Measurements from ENCODE around the gene LGALSL.

LGALSL gene

GRCh38 chr2:64453770-64454385, at the start of gene LGALSL:
Gene LGALSL (plus strand): TSS chr2:64454162. CDS start chr2:64454546, 384 bp downstream.
- peak; percentile 42 to 70 for DNase-seq

DNA sequence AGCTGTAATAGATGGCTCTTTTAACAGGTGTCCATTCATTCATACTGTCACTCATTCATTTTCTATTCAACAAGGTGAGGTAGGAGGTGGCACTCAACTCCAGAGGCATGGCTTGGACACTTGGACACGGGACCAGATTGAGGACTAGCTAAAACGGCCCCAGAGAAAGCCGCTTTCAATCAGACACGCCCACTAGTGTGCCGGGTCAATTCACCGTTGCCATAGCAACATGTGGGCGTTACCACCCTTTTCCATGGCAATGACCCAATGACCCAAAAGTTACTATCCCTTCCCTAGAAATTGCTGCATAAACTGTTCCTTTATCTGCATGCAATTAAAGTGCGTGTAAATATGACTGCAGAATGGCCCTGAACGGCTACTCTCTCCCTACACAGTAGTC, 49.2 kb upstream of the LGALSL start:
- DNase-seq = no peak

- no peak for DNase-seq
Measured at GRCh38 chr2:64405581-64406406, 48.2 kb upstream of the LGALSL start.

DNA sequence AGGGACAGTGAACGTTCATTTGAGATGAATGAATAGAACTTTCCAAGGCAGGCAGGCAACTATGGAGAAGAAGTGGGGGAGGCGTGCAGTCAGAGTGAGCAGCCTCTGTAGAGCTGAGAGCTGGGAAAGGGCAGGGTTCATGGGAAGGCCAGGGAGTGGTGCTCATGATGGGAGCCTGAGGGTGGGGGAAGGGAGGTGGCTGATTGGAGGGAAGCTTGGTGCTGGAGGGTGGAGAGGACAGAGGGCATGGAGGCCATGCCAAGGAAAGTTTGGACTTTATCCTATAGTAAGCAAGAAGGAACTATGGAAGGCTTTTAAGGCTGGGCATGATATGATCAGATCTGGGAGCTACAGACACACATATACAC, 47.6 kb upstream of the LGALSL start:
- DNase-seq = no peak

GRCh38 chr2:64408031-64408430, 45.9 kb upstream of the LGALSL start:
- DNase-seq = no peak

- DNase-seq = no peak
Measured at GRCh38 chr2:64410671-64411070, 43.3 kb upstream of the LGALSL start.

DNA sequence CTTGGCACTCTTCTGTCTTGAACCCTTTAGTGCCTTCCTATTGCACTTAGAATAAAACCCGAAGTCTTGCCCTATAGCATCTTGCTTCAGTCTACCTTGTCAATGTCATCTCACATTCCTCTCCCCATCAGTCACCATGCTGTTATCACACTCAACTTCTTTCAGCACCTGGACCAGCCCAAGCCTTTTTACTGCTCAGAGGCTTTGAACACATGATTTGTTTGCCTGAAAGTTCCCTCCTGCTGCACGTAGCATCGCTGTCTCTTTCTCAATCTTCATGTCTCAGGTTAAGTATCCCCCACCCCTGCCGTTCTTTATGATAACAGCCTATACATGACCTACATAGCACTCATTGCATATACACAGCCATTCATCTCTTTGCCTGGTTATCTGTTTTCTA, 41.3 kb upstream of the LGALSL start:
- no peak for DNase-seq

GRCh38 chr2:64414736-64415435, 39.1 kb upstream of the LGALSL start:
- no peak for DNase-seq

DNA sequence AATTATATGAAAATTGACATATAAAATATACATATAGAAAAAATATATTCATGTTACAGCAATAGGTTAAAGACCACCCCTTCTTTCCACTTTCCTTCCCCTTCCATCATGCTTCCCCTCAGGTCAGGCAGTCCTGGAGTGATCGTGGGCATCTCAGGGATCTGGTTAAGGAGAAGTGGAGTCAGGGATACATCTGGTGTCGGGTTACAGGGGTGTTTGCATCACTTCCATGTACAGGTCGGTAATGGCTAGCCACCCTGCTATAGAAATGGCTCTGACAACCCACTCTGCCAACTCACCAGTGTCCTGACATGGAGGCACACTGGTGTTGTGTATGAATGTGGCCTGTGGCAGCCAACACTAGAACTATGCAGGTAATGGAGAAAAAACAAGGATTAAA, 36.3 kb upstream of the LGALSL start:
- DNase-seq = no peak

- DNase-seq = no peak
Measured at GRCh38 chr2:64419596-64420165, 34.3 kb upstream of the LGALSL start.

DNA sequence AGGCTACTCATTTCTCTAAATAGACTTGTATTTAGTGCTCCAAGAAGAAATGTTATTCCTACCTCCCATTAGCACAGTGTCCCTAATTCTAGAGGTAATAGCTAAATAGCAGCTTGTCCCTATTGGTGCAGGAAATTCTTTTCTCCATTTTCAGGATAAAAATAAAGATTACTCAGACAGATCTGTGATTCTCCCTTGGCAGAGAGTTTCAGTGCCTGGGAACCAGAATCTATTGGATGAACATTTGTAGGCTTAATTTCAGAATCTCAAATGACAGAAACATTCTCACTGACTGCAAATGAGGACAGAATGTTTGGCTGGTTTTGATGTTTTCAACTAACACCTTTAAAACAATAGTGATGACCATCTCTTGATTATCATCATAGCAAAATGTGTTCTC, 33.3 kb upstream of the LGALSL start:
- DNase-seq = peak in 1 of 2 donors; percentile 53

DNA sequence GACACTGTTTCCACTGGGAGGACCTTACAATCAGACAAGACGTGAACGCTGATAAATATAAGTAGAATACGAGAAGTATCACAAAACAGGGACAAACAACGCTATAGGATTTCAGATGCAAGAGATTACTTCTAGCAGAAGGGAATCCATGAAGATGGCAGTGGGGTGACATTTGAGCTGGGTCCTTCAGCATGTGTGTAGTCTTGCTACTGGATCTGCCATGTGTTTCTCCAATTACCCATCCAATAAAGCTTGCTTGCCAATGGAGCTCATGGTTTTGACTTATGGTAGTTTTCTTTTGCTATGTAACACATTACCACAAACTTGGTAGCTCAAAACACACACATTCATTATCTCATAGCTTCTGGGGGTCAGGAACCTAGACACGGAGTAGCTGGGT, 32.8 kb upstream of the LGALSL start:
- no peak for DNase-seq

DNA sequence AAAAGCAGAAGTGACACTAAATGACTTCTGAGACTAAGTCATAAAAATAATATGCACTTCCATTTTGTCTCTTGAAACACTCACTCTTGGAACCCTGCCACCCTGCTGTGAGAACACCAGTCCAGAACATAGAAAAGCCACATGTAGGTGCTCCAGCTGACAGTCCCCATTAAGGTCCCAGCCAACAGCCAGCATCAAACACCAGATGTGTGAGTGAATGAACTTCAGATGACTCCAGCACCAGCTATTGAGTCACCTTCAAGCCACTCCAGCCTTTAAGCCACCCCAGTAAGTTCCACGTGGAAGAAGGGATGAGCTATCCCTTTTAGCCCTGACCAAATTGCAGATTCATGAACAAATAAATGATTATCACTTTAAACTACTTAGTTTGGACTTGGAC, 31.5 kb upstream of the LGALSL start:
- DNase-seq = no peak

GRCh38 chr2:64423303-64423702, 30.7 kb upstream of the LGALSL start:
- no peak for DNase-seq

- DNase-seq = no peak
Measured at GRCh38 chr2:64424416-64424987, 29.5 kb upstream of the LGALSL start.

GRCh38 chr2:64426183-64426952, 27.6 kb upstream of the LGALSL start:
- DNase-seq = no peak

DNA sequence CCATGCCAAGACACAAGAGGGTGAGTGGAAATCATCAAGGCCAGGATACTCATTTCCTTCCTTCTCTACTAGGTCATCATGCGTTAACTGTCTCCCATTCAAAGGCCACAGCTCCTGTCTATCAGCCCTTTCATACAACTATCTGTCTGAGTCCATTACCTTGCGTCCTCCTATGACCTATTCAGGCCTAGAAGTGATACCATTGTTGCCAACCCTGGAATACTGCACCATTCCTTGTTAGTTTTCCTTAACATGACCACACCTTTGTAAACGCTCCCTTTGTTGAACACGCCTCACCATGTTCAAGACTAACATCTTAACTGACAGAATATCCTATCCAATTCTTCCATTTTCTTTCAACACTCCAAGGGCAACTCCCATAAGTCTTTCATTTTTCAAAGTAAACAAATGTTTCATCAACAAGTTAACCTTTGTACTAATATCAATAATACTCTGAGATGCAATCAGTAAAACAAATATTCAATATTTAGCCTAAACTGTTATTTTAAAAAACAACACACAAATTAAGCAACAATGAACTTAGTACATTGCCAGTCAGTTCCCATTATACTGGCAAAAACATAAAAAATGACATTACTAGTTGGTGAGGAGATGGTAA, 19.8 kb upstream of the LGALSL start:
- no peak for DNase-seq

DNA sequence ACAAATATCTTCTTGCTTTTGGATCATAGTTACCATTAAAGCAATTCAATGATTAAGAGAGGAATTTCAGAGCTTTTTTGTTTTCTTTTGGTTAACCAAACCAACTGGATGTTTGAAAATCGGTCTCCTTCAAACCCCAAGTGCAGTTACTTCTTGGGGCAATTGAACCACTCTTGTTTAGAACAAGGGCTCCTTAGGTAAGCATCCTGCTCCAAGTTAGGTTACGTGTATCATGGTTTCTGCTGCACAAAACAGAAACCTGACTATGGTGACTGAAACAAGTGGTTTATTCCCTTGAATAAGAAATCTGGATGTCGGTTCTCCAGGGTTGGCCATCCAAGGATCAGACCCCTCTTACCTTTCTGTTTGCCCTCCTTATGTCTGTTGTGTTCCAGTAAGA, 16.1 kb upstream of the LGALSL start:
- no peak for DNase-seq

DNA sequence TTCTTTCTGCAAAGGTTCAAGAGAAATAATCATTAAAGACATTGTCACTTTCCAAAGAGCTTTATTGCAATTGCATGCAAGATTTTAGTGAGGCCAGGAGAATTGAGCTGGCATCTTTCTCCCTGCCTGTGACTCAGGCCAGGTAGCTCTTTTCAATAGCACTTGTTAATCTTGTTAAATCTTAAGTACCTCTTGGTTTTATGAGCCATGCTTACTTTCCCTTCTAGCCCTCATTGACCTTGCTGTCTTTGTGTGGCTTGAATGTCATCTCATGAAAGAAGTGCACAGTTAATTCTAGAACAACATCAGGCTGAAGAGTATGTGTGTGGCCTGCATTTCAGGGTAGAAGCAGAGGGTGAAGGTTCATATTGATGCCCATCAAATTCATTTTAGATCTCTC, 14.8 kb upstream of the LGALSL start:
- no peak for DNase-seq

DNA sequence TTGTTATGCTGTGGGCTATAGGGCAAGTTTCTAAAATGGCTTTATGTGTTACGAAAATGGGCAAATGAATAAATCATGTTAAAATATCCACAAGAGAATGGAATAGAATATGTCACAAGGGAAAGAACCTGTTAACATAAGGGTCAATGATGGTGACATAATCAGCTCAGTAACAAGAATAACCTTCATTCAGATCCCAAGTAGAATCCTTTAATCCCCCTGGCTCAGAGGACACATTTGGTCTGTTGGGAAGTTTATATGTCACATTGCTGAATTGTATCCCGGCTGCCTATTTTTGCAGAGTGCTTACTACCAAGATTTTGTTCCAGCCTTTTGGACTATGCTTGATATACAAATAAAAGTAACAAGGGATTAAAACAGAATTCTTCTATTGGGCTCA, 13.1 kb upstream of the LGALSL start:
- no peak for DNase-seq

DNA sequence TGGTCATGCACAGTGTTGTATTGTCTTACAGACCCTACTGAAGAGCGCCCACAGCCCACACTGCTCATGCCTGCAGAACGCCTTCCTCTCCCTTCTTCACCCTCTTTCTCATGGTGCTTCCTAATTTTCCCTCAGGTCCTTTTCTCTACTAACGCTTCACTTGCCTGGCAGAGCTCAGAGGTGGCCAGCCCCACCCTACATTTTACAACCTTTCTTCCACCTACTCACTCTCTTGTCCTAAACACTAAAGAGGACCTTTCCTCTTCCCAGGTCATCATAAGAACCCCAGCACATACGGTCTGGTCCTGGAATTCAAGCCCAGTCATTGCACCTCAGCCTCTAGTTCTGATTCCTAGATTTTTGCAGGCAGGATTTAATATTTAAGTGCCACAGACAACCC, 11.7 kb upstream of the LGALSL start:
- no peak for DNase-seq

DNA sequence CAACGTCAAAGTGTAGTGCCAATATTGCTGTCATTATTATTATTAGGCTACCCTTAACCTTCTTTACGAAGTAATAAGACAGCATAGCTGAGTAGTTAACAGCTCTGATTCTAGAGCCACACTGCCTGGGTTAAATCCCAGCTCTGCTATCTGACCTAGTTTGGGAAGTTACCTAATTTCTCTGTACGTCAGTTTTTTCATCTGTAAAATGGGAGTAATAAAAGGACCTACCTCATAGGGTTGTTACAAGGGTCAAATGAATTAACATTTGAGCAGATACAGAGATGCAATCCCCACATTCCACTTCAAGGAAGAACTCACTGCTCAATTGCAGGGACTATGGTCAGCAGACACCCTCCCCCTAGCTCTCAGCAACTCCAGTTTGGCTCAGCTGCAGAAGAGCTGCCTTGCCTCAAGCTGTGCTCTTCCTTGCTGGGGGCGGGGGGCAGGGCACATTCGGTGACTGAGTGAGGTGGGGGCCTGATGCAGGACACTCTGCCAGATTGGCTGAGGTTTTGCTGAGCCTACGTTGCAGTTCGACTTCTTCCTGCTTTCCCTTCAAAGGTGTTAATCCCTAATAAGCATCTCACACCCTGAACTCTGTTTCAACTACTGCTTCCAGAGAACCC, 11.0 kb upstream of the LGALSL start:
- no peak for DNase-seq

All from hippocampal formation (tissue), 2 donors.